HEK293 (cell line): ENCODE data around the gene ELMO1.

Experiments
- CTCF ChIA-PET: fragments of 350-600 bp; formaldehyde crosslinking; extraction: SDS; loops from one replicate; lab custom pipeline; 2021; ENCODE audit warnings: antibody characterized with exemption; lab: Yijun Ruan, JAX
- POLR2A ChIA-PET: fragments of 300-600 bp; formaldehyde crosslinking; extraction: SDS; loops from one replicate; lab custom pipeline; 2020; ENCODE audit warnings: antibody characterized with exemption, inconsistent platforms; lab: Yijun Ruan, JAX
- H3K27ac ChIP-seq: fragments of 200-500 bp; sonication (Bioruptor generic); 2 replicates; pipeline ENCODE4 v1.5.1; 2014; ENCODE audit warnings: low read depth, low read length, control low read depth, inconsistent platforms; ENCODE audit errors: extremely low read depth
- H3K36me3 ChIP-seq, 2 experiments: fragments of 200-500 bp in 1 of 2; sonication (Bioruptor generic) in 1 of 2; 1 replicate in 1 of 2; 2 replicates in 1 of 2; pipeline ENCODE4 v1.5.1; 2014 to 2017; ENCODE audit warnings: inconsistent platforms in 2 of 2, low read length in 2 of 2; ENCODE audit not compliant: control insufficient read depth in 2 of 2, insufficient read depth in 1 of 2
- H3K4me1 ChIP-seq: fragments of 200-500 bp; sonication (Bioruptor generic); 2 replicates; pipeline ENCODE4 v1.5.1; 2014; ENCODE audit warnings: mild to moderate bottlenecking, low read length, inconsistent platforms; ENCODE audit not compliant: control insufficient read depth, insufficient read depth
- H3K4me3 ChIP-seq: 2 replicates; pipeline ENCODE4 v1.5.1; 2011; ENCODE audit warnings: low read depth, mild to moderate bottlenecking, control low read depth, low read length, moderate library complexity
- H3K9me3 ChIP-seq: fragments of 200-500 bp; sonication (Bioruptor generic); 2 replicates; pipeline ENCODE4 v1.5.1; 2014; ENCODE audit warnings: low read depth, low read length, inconsistent platforms; ENCODE audit not compliant: control insufficient read depth, insufficient read depth
- BCL6B ChIP-seq: fragments of 450-650 bp; formaldehyde crosslinking; IDR thresholded peaks from 2 replicates; pipeline ENCODE4 v1.5.1; 2017; ENCODE audit warnings: missing biosample characterization, missing genetic modification characterization
- CTCF ChIP-seq: fragments of 450-650 bp; formaldehyde crosslinking; IDR thresholded peaks from 2 replicates; pipeline ENCODE4 v1.5.1; 2016; ENCODE audit warnings: missing biosample characterization, missing genetic modification characterization
- PBX3 ChIP-seq: sonication (generic); formaldehyde crosslinking; IDR thresholded peaks from 2 replicates; pipeline ENCODE4 v1.8.1; 2022; ENCODE audit warnings: mild to moderate bottlenecking, moderate library complexity, missing genetic modification reagents
- PRDM1 ChIP-seq: fragments of 450-650 bp; formaldehyde crosslinking; IDR thresholded peaks from 2 replicates; pipeline ENCODE4; 2016; ENCODE audit warnings: missing biosample characterization, missing genetic modification characterization
- SCRT2 ChIP-seq: fragments of 450-650 bp; formaldehyde crosslinking; IDR thresholded peaks from 2 replicates; pipeline ENCODE4 v1.5.1; 2016; ENCODE audit warnings: missing biosample characterization, missing genetic modification characterization
- ZBTB7A ChIP-seq: fragments of 450-650 bp; formaldehyde crosslinking; IDR thresholded peaks from 2 replicates; pipeline ENCODE4 v1.5.1; 2016; ENCODE audit warnings: low read depth, missing biosample characterization, missing genetic modification characterization
- ZFP69B ChIP-seq: fragments of 450-650 bp; formaldehyde crosslinking; IDR thresholded peaks from 2 replicates; pipeline ENCODE4 v1.5.1; 2016; ENCODE audit warnings: missing biosample characterization, missing genetic modification characterization
- ZNF112 ChIP-seq: fragments of 450-650 bp; formaldehyde crosslinking; IDR thresholded peaks from 2 replicates; pipeline ENCODE4 v1.5.0; 2017; ENCODE audit warnings: missing biosample characterization, missing genetic modification characterization
- ZNF132 ChIP-seq: fragments of 450-650 bp; formaldehyde crosslinking; IDR thresholded peaks from 2 replicates; pipeline ENCODE4 v1.5.1; 2017; ENCODE audit warnings: missing biosample characterization, missing genetic modification characterization, borderline replicate concordance
- ZNF155 ChIP-seq: fragments of 450-650 bp; formaldehyde crosslinking; IDR thresholded peaks from 2 replicates; pipeline ENCODE4 v1.5.1; 2016; ENCODE audit warnings: missing biosample characterization, missing genetic modification characterization
- ZNF292 ChIP-seq: fragments of 450-650 bp; formaldehyde crosslinking; IDR thresholded peaks from 2 replicates; pipeline ENCODE4 v1.5.1; 2016; ENCODE audit warnings: low read depth, missing biosample characterization, missing genetic modification characterization, borderline replicate concordance
- ZNF449 ChIP-seq: fragments of 450-650 bp; formaldehyde crosslinking; IDR thresholded peaks from 2 replicates; pipeline ENCODE4 v1.5.1; 2017; ENCODE audit warnings: missing biosample characterization, mild to moderate bottlenecking, missing genetic modification characterization, moderate library complexity
- ZNF549 ChIP-seq: fragments of 450-650 bp; IDR thresholded peaks from 2 replicates; pipeline ENCODE4 v1.5.1; 2018; ENCODE audit warnings: missing biosample characterization, missing genetic modification characterization, mild to moderate bottlenecking, inconsistent platforms, moderate library complexity
- ZNF555 ChIP-seq: fragments of 450-650 bp; formaldehyde crosslinking; conservative IDR thresholded peaks from 2 replicates; pipeline ENCODE4 v1.5.1; 2017; ENCODE audit warnings: missing biosample characterization, mild to moderate bottlenecking, missing genetic modification characterization, inconsistent platforms
- ZNF571 ChIP-seq: fragments of 450-650 bp; formaldehyde crosslinking; IDR thresholded peaks from 2 replicates; pipeline ENCODE4 v1.5.0; 2017; ENCODE audit warnings: missing biosample characterization, missing genetic modification characterization
- ZNF623 ChIP-seq: fragments of 450-650 bp; formaldehyde crosslinking; IDR thresholded peaks from 2 replicates; pipeline ENCODE4 v1.5.1; 2016; ENCODE audit warnings: missing biosample characterization, missing genetic modification characterization
- ZNF677 ChIP-seq: fragments of 450-650 bp; IDR thresholded peaks from 2 replicates; pipeline ENCODE4 v1.5.0; 2018; ENCODE audit warnings: missing biosample characterization, mild to moderate bottlenecking, missing genetic modification characterization, moderate library complexity
- ZNF692 ChIP-seq: fragments of 450-650 bp; formaldehyde crosslinking; IDR thresholded peaks from 2 replicates; pipeline ENCODE4 v1.5.1; 2016; ENCODE audit warnings: missing biosample characterization, missing genetic modification characterization
- ZNF76 ChIP-seq: fragments of 450-650 bp; formaldehyde crosslinking; IDR thresholded peaks from 2 replicates; pipeline ENCODE4; 2016; ENCODE audit warnings: low read depth, missing biosample characterization, missing genetic modification characterization, borderline replicate concordance
- ZNF768 ChIP-seq: fragments of 450-650 bp; formaldehyde crosslinking; IDR thresholded peaks from 2 replicates; pipeline ENCODE4 v1.5.1; 2018; ENCODE audit warnings: missing biosample characterization, mild to moderate bottlenecking, missing genetic modification characterization

The ELMO1 gene

GRCh38 chr7:36851382-36851781 lies 597.3 kb downstream of the ELMO1 start:
- POLR2A ChIA-PET, result no interaction called here
- TF ChIP-seq ZNF555, result no peak
- TF ChIP-seq ZFP69B (tag by site-specific recombination), result no peak
- TF ChIP-seq ZNF692 (tag by site-specific recombination), result no peak
- no peak for TF ChIP-seq ZNF155 (tag by site-specific recombination)
- TF ChIP-seq ZNF292 (tag by site-specific recombination), result no peak
- no peak for TF ChIP-seq ZNF76 (tag by site-specific recombination)
- TF ChIP-seq ZBTB7A (tag by site-specific recombination), result no peak
- TF ChIP-seq ZNF449 (tag by site-specific recombination), result no peak
- no peak for TF ChIP-seq ZNF549 (tag by site-specific recombination)
- no peak for TF ChIP-seq ZNF768
- no peak for TF ChIP-seq ZNF677 (tag by site-specific recombination)
- no peak for TF ChIP-seq ZNF132 (tag by site-specific recombination)
- TF ChIP-seq PRDM1 (tag by site-specific recombination), result no peak
- TF ChIP-seq ZNF571 (tag by site-specific recombination), result no peak
- no peak for TF ChIP-seq PBX3 (CRISPR knock-in tag)
- TF ChIP-seq BCL6B (tag by site-specific recombination), result no peak
- TF ChIP-seq CTCF (tag by site-specific recombination), result no peak
- TF ChIP-seq ZNF112 (tag by site-specific recombination), result no peak
- no peak for TF ChIP-seq SCRT2 (tag by site-specific recombination)
- no peak for TF ChIP-seq ZNF623 (tag by site-specific recombination)
- Histone ChIP-seq H3K9me3 (no peaks in the 10 kb centered on the region; the same call in 1 of the 2 replicates), H3K4me1 (no peaks in the 10 kb centered on the region), H3K27ac (no peak overlapping the region), H3K4me3 (no peak overlapping the region), H3K36me3 (no peaks in the 10 kb centered on the region)
- CTCF ChIA-PET, result no interaction called here
